T-helper 1 cell treated with Interleukin-12 subunit alpha and Interleukin-12 subunit beta and Interleukin-4 antibody, amounts not matched to agents 30 ng/mL and 1 ng/mL, for 36 hours (primary cell): Measurements from ENCODE around the gene PTAR1. TPM values are rescaled to one million over a fixed set of nuclear protein-coding genes. Genes with fewer than 3 reads are reported as not detected.

Experiments
- intact Hi-C: fragments of 100-400 bp; cut with micrococcal nuclease; formaldehyde crosslinking; loops from one replicate; pipeline ENCODE4 v1.15.1; 2024
- total RNA-seq: library from RNA; stranded (reverse); gene quantifications from 2 replicates; pipeline ENCODE4 v1.2.3, GENCODE V29; 2022

The PTAR1 gene
- total RNA-seq, 1 donor from 2014 or later: 51.3 TPM

DNA sequence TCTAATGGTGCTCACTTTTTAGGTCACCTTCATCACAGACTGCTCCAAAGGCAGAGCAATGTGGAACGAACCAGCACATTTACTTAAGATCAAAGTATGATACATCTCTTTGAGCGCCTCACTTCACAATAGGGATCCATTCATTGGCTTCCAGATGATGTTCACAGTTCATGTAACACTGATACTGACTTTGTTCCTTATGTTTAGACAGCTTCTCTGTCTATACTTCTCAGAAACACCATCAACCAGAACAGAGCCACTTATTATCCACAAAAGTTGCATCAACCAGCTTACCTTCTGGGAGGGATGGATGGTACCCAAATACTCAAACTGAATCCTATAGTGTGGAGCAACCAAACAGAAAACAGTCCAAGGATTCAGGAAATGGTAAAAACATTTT is 4.6 kb downstream of the PTAR1 start:
- intact Hi-C loops: loop anchor here (5.0 to 10.0 kb wide), 3 partner anchors 122 to 810 kb away; no protein-coding TSS in a partner anchor

DNA sequence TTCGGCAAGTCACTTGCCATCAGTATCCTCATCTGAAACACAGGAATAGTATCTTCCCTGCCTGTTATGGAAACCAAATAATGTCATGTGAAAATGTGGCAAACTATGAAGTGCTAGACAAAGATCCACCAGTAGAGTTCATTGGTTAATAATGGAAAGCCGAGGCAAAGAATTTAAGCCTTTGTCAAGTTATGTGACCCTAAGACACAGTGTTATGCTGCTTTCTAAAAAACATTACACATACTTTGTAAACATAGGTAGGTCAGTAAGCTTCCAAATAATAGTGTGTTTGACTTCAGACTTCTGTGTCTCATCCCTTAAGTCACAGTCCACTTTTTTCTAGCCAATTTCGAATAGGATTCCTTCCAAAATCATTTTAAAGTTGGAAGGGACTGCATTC is 6.0 kb downstream of the PTAR1 start:
- intact Hi-C loops: loop anchor here (10.0 kb wide), 1 partner anchor 811 kb away; no protein-coding TSS in a partner anchor

DNA sequence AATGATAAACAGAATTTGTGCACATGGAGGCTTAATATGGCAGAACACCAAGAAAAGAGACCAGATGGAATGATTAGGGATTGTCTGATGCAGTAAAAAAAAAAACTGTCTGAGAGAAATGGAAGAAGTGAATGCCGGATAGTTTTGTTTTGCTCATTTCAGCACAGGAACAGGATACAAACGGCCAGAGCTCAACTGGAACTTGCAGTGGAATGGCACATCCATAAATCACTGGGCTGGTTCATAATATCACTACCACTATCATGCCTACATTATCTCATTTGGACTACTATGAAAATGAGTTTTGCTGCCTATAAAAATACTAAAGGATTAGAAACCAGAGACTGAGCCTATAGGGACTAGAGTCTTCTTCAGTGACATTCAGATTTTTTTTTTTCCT is 9.7 kb downstream of the PTAR1 start:
- intact Hi-C loops: loop anchor here (10.0 kb wide), 1 partner anchor 815 kb away; no protein-coding TSS in a partner anchor

DNA sequence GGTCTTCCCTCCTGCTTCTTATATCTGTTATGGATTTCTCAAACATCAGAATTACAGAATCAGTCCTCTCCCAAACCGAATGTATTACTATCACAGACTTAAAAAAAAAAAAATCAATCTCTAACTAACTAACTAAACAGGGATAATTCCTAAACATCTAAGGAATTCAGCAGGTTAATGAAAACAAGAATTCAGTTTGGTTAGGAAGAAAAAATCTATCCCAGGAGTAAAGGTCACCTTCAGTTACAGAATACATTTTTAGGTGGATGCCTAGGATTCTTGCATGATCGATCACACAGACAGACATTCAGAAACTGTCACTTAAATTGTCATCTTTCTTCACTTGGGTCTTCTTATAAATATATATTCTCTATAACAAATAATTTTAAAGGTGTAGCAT is 11.5 kb downstream of the PTAR1 start:
- intact Hi-C loops: no loop called here

DNA sequence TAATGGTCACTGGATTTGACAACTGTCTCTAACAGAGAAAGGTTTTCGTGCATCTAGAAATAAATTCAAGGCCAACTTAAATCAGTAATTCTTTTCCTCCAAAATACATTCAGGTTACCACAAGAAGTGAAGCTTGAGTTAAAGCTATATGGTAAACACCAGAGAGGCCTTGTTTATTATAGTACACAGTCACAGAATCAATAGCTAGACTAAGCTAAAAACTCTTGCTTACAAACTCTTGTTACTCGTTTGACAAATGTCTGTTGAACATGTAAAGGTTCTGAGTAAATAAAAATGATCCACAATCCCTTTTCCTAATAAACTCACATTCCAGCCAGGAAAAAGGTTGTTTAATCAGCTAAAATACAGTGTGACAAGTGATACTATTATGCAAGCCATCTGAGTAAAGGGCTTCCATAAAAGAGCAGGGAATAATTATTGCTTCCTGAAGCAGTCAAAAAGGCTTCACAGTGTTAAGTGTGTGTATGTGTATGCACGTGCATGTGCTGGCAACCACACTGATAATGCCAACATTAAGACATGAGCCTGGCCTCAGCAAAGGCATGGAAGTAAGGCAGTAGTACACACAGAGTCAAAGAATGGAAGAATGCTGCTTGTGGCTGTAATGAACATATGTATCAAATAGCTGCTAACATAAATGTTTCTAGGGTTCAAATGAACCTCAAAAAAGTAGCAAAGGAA is 12.8 kb downstream of the PTAR1 start:
- intact Hi-C loops: no loop called here

DNA sequence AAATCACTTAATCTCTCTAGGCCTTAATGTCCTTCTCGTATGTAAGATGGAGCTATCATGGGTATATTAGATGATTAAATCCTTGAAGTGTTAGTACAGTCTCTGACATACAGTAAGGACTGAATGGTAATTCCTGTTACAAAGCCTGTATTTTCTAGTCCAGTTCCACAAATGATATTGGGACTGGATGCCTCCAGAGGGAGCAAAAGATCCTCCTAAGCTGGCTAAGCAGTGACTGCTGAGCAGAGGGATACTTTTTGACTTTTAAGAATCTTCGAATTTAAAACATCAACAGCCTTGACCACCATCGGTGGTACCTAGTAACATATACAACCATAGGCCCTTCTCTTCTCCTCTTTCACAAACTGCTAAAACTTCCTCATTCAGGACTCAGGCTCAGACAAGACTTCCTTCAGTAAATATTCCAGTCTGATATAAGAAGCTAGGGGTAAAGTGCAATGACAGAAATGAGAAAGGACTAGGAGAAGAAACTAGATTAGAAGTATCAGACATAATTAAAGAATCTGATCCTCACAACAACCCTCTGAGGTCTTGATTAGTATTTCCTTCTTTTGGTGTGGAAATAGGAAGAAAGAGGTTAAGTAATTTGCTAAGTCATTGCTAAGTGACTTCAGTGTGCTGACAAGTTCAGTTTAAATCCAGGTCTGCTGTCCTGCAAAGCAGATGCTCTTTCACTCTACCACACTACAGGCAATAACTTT is 13.9 kb downstream of the PTAR1 start:
- intact Hi-C loops: no loop called here

DNA sequence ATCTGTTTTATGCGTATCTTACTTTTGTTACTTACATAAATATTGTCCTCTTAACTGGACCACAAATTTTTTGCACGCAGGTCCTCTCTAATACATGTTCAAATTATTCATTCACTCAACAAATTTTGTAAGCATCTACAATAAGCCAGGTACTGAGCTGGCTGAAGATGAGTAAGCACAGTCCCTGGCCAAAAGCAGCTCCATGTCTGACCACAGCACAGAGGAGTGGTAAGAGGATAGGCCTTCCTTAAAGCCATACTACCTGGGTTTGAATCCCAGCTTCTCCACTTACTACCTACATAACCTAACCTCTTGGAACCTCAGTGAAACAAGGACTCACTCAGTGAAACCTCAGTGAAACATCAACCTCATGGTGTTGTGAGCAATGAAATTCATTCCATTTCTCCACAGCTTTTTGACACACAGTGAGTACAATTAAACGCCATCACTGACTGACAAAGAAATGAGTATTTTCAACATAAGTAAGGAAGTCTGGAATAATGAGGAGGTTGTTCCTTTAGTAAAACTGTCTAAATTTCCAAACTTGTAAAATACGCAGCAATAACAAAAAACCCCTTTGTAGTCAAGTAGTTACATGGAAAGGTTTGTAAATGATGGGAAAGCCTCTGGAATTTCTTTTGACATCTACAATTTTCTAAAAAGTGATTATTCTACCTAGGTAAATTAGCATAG is 15.0 kb downstream of the PTAR1 start:
- intact Hi-C loops: no loop called here

DNA sequence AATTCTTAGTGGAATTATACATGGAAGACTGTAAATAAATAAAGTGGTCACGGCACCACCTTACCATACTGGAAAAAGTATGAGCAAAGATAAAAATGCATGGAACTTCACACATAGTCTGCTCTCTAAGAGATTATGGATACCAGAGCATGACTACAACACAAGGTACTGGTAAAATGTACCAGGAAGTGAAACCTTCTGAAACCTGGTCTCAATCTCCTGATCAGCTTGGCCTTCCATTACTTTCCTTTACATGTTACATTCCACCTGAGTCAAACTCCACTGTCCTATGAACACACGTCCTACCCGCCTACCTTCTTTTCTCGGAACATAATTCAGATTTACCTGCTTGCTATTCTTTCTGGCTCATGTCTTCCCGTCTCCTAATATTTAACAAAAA is 15.9 kb downstream of the PTAR1 start:
- intact Hi-C loops: no loop called here

DNA sequence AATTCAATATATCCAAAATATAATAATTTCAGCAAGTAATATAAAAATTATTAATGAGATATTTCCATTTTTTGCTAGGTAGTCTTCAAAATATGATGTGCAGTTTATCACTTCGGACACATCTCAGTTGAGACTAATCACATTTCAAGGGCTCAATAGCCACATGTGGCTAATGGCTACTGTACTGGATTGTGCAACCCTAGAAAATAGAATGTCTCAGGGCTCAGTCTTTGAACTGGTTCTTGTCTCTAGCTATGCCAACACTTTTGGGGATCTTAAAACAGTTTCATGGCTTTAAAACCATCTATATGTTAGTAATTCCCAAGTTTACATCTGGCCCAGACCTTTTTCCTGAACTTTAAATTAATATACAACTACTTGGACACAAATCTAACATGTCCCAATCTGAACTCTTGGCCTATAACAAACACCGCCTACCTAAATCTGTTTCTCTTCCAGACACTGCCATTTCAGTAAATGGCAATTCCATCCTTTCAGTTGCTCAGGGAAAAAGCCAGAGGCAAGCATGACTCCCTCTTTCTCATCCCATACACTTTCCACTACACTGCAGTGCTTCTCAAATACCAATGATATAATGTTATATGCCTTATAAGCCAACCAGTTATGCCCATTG is 18.8 kb downstream of the PTAR1 start:
- intact Hi-C loops: no loop called here

DNA sequence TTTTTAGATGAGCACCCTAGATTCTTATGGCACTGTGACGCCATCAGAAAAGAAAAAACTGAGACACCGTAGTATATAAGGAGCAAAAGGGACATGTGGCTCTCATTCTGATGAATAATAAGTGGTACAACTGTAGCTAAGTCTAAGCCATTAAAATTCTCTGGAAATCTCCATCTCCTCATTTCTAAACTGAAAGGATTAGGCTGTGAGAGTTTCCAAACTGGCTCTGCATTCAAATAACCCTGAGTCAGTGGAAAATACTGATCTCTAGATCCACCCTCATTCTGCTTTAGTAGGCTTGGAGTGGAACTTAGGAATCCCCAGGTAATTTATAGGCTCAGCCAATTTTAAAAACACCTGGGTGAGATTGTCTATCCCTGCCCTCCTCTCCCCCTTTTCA is 28.5 kb downstream of the PTAR1 start:
- intact Hi-C loops: loop anchor here (2.0 kb wide), 1 partner anchor 21 kb away; no protein-coding TSS in a partner anchor

DNA sequence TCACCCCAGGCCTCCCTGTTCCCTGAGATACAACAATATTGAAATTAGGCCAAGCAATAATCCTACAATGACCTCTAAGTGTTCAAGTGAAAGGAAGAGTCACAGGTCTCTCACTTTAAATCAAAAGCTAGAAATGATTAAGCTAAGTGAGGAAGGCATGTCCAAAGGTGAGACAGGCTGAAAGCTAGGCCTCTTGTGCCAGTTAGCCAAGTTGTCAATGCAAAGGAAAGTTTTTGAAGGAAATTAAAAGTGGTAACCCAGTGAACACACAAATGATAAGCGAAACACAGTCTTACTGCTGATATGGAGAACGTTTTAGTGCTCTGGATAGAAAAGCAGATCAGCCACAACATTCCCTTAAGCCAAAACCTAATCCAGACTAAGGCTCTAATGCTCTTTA is 39.8 kb downstream of the PTAR1 start:
- intact Hi-C loops: no loop called here

DNA sequence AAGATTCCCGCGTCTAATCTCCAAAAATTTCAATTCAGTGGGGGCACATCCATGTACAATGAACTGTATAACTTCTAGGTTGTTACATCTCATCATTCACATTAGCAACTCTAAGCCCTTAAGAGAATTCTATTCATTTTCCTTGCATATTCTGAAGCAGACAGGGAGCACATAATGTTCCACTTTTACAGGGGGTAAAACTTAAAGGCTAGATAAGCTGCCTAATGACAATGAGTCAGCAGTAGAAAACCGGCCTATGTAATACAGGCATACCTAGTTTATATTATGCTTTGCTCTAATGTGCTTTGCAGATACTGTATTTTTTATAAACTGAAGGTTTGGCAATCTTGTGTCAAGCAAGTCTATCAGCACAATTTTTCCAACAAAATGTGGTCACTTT is 40.4 kb downstream of the PTAR1 start:
- intact Hi-C loops: no loop called here

DNA sequence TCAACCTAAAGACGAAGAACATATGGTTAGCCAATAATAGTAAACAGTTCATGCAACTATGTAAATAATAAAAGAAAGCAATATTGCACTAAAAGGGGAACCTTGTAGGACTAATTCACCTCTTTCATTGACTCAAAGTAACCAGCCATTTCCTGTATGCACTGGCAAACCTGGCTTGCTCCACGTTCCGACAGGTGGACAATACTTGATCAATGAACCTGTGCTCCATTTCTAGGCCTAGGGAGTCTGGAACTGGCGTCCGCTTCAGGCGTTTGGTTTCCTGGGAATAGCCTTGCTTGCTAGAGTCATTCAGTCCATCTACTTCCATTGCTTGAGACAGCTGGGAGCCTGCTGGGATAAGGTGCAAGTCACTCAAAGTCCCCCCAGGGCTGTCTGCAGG is 41.6 kb downstream of the PTAR1 start:
- intact Hi-C loops: no loop called here

DNA sequence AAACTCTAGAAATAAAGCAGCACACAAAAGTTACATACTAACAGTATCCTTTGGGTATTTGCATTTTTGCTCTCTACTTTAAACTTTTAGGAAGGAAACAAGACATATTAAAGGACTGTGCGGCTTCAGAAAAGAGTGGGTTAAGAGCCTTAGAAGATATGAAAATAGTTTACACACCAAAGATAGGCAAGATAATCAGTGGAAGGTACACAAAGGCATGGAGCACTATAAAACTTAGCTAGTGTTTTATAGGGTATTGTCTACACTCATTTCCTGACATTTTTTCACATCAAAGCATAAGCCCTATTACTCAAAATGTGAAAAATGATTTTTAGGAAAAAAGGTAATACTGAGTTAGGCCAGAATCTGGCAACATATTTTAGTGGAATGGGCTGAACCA is 44.0 kb downstream of the PTAR1 start:
- intact Hi-C loops: no loop called here

DNA sequence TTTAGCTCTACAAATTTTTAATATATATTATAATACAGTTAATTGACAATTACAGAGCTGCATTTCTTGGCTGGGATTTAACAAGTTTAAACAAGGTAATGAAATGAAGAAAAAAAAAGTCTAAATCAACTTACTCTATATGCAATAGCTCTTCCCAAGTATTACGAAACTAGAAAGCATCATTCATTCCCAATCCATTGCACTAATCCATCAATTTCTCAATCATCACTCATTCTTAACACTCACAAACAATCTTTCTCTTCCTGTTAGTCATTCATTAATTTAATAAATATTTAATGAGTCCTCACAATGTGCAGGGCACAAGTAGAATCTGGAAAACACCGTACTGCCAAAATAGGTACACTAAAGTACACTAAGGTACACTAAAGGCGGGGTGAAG is 44.7 kb downstream of the PTAR1 start:
- intact Hi-C loops: no loop called here

DNA sequence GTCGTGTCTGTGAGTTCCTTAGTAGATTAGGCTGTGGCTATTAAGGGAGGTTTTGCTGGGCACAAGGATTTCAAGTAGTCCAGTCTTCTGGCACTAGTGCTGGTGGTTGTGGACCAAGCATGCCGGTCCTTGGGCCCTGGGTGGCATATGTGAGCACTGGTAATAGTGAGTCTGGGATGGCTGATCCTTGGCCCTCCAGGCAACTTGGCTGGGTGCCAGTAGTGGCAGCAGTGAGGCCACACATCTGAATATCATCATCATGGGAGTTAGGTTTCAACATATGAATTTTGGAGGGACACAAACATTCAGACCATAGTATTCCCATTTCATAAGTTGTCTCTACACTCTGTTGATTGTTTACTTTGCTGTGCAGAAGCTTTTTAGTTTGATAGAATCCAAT is 62.3 kb downstream of the PTAR1 start:
- intact Hi-C loops: no loop called here

DNA sequence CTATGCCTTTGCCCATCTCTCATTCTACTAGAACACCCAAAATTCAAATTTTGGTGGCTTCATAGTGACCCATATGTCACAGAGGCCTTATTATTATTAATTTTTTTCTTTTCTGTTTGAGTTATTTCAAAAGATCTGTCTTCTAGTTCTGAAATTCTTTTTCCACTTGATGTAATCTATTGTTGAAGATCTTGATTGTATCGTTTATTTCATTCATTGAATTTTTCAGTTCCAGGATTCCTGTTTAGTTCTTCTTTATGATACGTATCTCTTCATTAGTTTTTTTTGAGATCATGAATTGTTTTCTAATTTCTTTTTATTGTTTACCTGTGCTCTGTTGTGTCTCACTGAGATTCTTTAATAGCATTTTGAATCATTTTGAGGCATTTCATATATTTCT is 63.0 kb downstream of the PTAR1 start:
- intact Hi-C loops: no loop called here

DNA sequence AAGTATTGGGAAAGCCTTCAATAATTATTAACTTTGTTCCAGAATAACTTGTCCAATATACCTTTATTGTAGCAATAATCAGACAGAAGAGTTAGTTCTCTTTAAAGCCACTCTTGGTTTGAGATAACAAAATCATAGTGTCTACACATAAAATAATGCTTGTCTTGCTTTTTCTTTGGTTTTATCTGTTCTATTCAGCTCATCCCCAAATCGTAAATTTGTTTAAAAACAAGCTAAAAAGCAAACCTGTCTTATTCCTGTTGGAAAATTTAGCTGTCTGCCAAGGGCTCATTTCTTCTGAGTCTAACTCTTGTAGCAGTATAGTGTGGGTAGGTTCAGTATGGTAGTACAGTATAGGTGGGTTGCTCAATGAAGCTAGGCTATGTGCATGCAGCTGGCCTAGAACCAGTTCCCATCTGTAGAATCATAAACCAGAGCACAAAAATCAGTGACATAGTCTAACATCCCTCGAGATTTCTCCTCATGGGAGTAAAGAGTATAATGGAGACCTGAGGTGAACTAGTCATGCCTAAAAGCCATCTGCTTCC is 69.7 kb downstream of the PTAR1 start:
- intact Hi-C loops: no loop called here

DNA sequence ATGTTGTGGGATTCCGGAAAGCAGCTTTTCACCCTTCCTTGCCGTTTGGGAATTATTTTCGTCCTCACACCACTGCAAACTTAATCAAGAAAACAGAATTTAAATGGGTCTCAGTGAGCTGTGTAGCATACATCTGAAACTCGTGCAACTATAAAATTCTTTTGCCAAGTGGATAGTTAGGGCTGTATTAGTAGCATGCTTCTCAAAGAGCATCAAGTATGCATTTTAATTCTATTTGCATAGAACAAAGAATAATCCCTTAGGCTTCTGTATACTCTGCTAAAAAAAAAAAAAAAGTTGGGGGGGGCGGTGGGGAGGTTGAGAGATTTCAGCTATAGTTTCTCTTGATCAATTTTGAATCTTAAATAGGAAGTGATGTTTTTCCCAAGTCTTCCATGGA is 75.9 kb downstream of the PTAR1 start:
- intact Hi-C loops: no loop called here

DNA sequence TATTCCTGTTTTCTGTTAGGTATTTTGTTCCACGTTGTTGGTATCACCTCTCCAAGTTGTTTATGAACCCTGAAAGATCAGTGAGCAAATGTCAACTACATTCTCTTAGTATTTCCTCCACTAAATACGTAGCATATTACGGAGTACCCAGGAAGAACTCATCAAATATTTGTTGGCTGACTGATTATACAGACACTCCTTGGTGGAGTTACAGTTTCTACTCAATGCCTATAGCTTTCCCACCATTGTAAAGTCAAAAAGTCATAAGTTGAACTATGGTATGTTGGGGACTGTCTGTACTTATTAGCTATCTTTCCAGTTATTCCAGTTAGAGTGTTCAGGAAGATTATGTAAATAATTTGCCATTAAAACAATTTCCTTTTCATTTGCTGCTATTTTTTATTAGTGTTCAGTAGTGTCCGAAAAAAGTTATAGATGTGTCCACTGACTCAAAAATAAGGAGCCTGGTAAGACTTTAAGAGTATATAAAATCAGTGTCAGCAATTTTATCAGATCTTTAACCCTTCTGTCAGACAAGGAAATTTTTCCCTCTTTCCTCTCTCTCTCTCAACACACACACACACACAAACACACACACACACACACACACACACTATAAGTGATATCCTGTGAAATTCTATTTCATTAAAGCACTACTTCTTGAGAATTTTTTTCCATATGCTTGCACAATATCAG is 80.8 kb downstream of the PTAR1 start:
- intact Hi-C loops: loop anchor here (10.0 kb wide), 1 partner anchor 254 kb away; no protein-coding TSS in a partner anchor

DNA sequence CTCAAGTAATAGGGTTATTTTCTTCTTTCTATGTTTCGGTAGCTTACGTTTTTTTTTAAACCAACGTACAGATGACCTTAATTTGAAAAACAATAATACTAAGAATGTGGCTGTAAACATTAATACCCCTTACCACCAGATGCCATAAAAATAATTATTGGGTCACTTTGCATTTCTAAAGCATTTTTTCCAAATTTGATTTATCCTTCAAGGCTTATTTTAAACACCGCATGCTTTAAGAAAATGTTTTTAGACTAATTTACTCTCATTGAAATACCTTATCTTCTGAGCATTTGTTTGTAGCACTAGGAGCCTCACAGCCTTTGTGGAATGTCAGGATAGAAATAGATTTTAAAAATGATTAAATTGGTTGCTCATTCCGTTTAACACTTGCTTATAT is 81.9 kb downstream of the PTAR1 start:
- intact Hi-C loops: loop anchor here (10.0 kb wide), 1 partner anchor 253 kb away; no protein-coding TSS in a partner anchor
